UCSD-AML1 (cell line): ENCODE data around the gene KLC1.
"Not testable (repeated sequence)": the region's sequence is repeated elsewhere in the genome, so short reads cannot be mapped to it uniquely, and the experiment has no call there.

ENCODE experiments used
- DNase-seq: peaks from one replicate; lab custom pipeline; 2025; ENCODE audit not compliant: unreplicated experiment; lab: John Stamatoyannopoulos, UW

Gene KLC1

DNA sequence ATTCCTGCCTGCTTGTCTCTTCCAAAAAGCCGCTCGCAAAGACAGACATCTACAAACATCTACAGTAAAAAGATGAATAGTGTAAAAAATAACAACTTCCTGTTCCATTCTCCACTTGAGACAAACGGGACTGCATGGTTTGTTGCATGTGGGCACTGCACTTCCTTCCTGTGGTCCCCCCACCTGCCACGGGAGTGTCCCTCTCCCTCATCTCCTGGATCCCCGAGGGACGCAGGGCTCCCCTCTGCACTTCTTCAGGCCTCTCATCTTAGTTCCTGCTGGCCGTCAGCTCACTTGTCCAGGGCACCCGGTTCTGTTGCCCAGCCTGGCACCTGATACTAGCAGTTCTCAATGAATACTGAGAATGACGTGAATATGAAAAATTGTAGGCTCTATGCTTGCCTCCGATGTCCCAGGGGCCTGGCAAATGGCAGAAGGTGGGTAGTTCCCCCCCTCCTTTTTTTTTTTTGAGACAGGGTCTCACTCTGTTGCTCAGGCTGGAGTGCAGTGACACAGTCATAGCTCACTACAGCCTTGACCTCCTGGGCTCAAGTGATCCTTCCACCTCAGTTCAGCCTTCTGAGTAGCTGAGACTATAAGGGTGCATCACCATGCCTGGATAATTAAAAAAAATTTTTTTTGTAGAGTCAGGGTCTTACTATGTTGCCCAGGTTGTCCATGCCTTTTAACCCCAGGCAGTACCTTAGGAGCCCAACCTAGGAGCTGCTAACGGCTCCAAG lies 3.5 kb upstream of the KLC1 start:
- no peak for DNase-seq

DNA sequence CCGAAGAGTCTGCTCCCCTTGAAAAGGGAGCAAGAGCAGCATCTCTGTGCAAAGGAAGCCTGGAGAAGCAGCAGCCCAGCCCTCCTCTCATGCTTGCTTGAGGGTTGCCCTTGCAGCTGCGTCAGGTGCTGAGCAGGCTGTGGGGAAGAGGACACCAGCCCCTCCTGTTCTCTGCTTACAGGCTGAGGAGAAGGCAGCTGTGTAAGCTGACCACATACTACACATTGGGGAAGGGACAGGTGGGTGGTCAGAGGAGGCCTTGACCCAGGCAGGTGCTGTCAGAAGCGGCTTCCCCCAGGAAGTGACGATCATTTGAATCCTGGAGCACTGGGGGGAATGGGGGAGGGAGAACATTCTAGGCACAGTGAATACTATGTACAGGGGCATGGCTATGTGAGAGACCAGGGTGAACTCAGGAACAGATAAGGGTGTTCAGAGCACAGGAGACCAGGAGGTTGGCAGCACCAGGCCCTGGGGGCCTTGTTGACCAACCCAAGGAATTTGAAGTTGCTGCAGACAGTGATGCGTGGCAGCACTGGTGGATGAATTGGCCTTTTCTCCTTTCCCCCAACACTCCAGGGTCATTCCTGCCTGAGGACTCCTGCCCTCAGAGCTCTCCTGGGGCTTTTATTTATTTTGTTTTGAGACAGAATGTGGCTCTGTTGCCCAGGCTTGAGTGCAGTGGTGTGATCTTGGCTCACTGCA lies 2.7 kb upstream of the KLC1 start:
- no peak for DNase-seq

DNA sequence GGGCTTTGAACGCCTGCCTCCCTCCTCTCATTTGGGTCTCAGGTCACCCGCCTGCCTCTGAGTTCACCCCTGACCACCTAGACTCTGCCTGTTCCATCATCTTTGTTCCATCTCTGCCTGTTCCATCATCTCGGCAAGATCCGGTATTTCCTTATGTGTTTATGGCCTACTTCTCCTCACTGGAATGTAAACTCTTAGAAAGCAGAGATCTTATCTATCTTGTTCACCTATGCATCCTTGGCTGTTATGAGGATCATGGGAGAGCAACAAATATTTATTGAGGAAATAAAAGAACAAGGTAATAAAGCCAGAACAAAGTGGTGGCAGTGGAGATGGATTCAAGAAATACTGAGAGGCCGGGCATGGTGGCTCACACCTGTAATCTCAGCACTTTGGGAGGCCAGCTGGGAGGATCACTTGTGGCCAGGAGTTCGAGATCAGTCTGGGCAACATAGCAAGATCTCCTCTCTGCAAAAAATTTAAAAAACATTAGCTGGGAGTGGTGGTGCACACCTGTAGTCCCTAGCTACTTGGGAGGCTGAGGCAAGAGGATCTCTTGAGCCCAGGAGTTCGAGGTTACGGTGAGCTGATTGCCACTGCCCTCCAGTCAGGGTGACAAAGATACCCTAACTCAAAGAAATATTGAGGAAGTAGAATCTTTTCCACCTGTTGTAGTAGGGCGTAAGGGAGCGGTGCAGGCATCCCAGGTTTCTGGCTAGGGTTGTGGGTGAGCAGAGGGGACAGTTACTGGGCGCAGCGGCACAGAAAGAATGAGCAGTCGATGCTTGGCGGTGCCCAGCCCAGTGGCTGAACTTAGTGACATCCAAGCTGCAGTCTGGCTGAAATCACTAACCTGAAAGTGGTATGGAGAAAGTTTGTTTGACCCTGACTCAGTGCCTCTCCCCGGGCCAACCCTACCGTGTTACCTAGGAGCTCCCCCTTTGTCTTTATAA lies 1.7 kb upstream of the KLC1 start:
- DNase-seq, result no peak

GRCh38 chr14:103628221-103628683 lies 759 bp upstream of the KLC1 start:
- DNase-seq, result no peak

GRCh38 chr14:103629503-103630121 lies 601 bp downstream of the KLC1 start:
- DNase-seq, result peak; percentile 58

GRCh38 chr14:103630364-103631108 lies 1.5 kb downstream of the KLC1 start:
- DNase-seq, result no peak

- no peak for DNase-seq
These were observed 4.4 kb downstream of the KLC1 start for GRCh38 chr14:103633391-103633790.

GRCh38 chr14:103634156-103634555 lies 5.1 kb downstream of the KLC1 start:
- no peak for DNase-seq

DNA sequence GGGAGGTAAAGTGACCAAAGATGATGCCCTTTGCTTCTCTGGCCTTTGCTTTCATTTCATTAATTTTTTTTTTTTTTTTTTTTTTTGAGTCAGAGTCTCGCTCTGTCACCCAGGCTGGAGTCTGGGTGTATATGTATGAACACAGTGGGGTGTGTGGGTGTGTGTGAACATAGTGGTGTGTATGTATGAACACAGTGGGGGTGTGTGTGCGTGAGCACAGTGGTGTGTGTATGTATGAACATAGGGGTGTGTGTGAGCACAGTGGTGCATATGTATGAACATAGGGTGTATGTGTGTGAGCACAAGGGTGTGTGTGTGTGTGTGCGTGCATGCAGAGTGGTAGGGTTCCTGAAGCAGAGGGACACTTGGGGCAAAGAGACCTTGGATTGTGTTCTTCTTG lies 9.6 kb downstream of the KLC1 start:
- no peak for DNase-seq

- DNase-seq, result no peak
These were observed 12.2 kb downstream of the KLC1 start for GRCh38 chr14:103641161-103641560.

GRCh38 chr14:103646189-103646588 lies 17.2 kb downstream of the KLC1 start:
- DNase-seq, result no peak

DNA sequence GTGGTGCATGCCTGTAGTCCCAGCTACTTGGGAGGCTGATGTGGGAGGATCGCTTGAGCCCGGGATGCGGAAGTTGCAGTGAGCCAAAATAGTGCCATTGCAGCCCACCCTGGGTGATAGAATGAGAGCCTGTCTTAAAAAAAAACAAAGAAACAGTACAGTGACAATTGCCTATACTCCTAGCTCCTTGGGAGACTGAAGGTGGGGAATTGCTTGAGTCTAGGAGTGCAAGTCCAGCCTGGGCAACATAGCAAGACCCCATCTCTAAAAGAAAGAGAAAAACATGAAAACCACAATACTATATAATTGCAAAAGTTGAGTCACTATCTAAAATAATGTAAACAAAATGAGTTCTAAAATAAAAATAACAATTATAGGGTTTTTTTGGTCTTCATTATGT lies 20.0 kb downstream of the KLC1 start:
- no peak for DNase-seq

DNA sequence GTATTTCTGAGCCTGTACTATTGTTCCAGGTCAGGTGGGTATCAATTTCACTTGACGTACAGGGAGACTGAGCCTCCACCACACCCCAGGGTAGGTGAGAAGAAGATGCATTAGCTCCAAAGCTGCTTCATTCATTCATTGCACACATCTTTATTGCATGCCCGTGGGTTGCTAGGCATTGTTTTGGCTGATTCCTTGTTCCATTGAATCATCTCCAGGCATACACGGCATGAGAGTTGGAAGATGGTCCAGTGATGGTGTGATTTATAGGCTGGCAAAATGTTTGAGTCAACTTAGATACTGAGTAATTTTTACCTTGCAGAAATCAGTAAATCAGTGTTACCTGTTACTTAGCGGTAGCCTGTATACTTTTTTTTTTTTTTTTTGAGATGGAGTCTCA lies 21.2 kb downstream of the KLC1 start:
- no peak for DNase-seq

DNA sequence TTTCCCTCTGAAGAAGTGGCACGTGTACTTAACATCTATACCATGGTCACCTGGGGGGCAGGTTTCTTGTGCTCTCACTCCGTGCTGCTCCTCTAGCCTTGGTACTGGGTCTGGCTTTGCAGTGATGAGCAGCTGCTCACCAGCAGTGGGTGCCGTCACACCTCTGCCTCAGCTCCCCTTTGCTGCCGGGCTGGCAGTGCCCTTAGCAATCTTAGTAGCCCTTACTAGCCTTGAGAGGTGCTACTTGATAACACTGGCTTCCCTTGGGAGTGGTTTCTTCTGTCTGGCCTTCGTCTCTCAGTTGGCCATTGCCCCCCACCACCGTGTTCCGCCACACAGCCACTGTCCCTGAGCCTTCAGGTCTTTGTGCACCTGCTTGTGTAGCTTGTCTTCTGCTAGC lies 22.6 kb downstream of the KLC1 start:
- DNase-seq, result no peak

GRCh38 chr14:103652806-103653205 lies 23.8 kb downstream of the KLC1 start:
- no peak for DNase-seq

GRCh38 chr14:103653336-103653735 lies 24.3 kb downstream of the KLC1 start:
- DNase-seq, result not testable (repeated sequence)

DNA sequence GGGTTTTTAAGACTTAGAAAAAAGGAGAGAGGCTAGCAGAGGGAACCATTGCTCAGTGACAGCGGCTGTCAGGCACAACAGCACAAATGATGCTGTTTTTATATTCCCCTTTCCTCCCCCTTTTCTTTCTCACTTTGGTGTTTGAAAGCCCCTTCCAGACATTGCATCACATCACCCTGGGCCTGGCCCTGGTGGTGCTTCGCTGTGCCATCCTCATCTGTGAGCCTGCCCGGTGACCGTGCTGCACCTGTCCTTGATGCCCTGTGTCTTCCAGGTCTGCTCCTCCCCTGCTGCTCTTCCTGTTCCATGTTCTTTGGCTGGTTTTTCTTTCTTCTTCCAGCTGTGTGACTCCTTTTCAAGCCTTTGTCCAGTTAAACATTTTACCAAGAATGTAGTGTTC lies 24.8 kb downstream of the KLC1 start:
- no peak for DNase-seq

- no peak for DNase-seq
These were observed 25.6 kb downstream of the KLC1 start for GRCh38 chr14:103654619-103655018.

DNA sequence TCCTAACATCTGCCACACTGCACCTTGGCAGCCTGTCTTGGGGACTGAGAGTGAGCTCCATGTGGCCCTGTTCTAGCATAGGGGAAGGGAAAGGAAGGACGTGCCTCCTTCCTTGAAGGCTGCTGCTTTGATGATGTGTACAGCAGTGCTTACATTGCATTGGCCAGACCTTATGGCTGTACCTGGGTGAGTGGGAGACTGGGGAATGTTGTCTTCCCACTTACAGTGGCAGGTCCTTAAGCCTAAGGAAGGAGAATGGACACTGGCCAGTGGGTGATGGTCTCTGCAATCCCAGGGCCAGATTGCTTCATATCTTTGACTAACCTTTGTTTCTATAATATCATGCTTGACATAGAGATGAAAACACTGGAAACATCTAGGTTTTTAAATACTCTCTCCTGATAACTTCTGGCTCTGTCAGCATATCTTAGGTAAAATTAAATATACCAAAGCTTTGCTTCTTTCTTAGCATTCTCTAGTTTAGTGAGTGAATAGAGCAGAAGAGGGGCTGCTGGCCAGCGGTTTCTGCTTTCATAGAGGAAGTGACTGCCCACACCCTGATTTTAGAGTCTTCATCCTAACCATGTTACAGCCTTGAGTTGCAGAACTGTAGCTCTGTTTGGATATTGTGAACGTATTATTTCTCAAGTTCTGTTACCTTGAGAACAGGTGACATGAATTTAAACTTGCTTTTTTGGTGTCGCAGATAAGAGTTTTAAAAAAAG lies 27.2 kb downstream of the KLC1 start:
- no peak for DNase-seq

- no peak for DNase-seq
These were observed 27.7 kb downstream of the KLC1 start for GRCh38 chr14:103656756-103657133.
